Measurements from ENCODE around the gene SPG11.

The SPG11 gene

GRCh38 chr15:44675911-44676310 is 12.4 kb upstream of the SPG11 start:
- H3K4me3 ChIP-seq (ENCODE audit: low read depth, low read length), result no peak overlapping the region
- no peak for DNase-seq (ENCODE audit: low read depth)
- TF ChIP-seq CTCF (IDR thresholded peaks at IDR 0.05; ENCODE audit: low read depth, low read length, missing control alignments), result no peak

- no peak for DNase-seq (ENCODE audit: low read depth)
- no peak overlapping the region for H3K4me3 ChIP-seq (ENCODE audit: low read depth, low read length)
- no peak for TF ChIP-seq CTCF (IDR thresholded peaks at IDR 0.05; ENCODE audit: low read depth, low read length, missing control alignments)
Observed at GRCh38 chr15:44673639-44674038, 10.2 kb upstream of the SPG11 start.

- DNase-seq (ENCODE audit: low read depth), result no peak
- no peak for TF ChIP-seq CTCF (IDR thresholded peaks at IDR 0.05; ENCODE audit: low read depth, low read length, missing control alignments)
- no peak overlapping the region for H3K4me3 ChIP-seq (ENCODE audit: low read depth, low read length)
Observed at GRCh38 chr15:44670087-44670950, 6.9 kb upstream of the SPG11 start.

GRCh38 chr15:44668921-44669320 is 5.5 kb upstream of the SPG11 start:
- TF ChIP-seq CTCF (IDR thresholded peaks at IDR 0.05; ENCODE audit: low read depth, low read length, missing control alignments), result no peak
- no peak for DNase-seq (ENCODE audit: low read depth)
- H3K4me3 ChIP-seq (ENCODE audit: low read depth, low read length), result no peak overlapping the region

GRCh38 chr15:44667039-44667360 is 3.5 kb upstream of the SPG11 start:
- no peak overlapping the region for H3K4me3 ChIP-seq (ENCODE audit: low read depth, low read length)
- DNase-seq (ENCODE audit: low read depth), result no peak

GRCh38 chr15:44666210-44667038 is 3.0 kb upstream of the SPG11 start:
- no peak for DNase-seq (ENCODE audit: low read depth)
- H3K4me3 ChIP-seq (ENCODE audit: low read depth, low read length), result peak overlapping the region; percentile 25; the same call in 1 of the 2 replicates
- TF ChIP-seq CTCF (IDR thresholded peaks at IDR 0.05; ENCODE audit: low read depth, low read length, missing control alignments), result no peak

More at GRCh38 chr15:44667039-44667360, 3.5 kb upstream of the SPG11 start:
- TF ChIP-seq CTCF (IDR thresholded peaks at IDR 0.05; ENCODE audit: low read depth, low read length, missing control alignments), result no peak

All from GM12864 (cell line).